ENCODE results near the gene LEF1.

The LEF1 gene

DNA sequence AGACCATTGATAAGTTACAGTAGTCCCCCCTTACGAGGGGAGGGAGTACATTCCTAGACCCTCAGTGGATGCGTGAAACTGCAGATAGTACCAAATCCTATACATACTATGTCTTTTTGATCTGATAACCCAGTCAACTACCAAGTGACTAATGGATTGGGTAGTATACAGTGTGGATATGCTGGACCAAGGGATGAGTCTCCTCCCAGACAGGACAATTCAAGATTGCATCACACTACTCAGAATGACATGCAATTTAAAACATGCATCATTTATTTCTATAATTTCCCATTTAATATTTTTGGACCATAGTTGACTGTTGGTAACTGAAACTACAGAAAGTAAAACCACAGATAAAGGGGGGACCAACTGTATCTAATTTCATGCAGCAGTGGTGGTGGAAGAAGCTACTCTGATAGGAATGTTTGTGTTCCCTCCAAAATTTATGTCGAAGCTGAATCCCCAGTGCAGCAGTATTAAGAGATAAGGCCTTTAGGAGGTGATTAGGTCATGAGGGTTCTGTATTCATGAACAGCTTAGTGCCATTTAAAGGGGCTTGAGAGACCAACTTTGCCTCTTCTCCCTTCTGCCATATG is 167.1 kb downstream of the LEF1 start:
- no peak for TF ChIP-seq ZFX (IDR thresholded peaks at IDR 0.05; ENCODE audit: borderline replicate concordance)
- TF ChIP-seq, protein P1, sequence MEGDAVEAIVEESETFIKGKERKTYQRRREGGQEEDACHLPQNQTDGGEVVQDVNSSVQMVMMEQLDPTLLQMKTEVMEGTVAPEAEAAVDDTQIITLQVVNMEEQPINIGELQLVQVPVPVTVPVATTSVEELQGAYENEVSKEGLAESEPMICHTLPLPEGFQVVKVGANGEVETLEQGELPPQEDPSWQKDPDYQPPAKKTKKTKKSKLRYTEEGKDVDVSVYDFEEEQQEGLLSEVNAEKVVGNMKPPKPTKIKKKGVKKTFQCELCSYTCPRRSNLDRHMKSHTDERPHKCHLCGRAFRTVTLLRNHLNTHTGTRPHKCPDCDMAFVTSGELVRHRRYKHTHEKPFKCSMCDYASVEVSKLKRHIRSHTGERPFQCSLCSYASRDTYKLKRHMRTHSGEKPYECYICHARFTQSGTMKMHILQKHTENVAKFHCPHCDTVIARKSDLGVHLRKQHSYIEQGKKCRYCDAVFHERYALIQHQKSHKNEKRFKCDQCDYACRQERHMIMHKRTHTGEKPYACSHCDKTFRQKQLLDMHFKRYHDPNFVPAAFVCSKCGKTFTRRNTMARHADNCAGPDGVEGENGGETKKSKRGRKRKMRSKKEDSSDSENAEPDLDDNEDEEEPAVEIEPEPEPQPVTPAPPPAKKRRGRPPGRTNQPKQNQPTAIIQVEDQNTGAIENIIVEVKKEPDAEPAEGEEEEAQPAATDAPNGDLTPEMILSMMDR (IDR thresholded peaks at IDR 0.05) = no peak

DNA sequence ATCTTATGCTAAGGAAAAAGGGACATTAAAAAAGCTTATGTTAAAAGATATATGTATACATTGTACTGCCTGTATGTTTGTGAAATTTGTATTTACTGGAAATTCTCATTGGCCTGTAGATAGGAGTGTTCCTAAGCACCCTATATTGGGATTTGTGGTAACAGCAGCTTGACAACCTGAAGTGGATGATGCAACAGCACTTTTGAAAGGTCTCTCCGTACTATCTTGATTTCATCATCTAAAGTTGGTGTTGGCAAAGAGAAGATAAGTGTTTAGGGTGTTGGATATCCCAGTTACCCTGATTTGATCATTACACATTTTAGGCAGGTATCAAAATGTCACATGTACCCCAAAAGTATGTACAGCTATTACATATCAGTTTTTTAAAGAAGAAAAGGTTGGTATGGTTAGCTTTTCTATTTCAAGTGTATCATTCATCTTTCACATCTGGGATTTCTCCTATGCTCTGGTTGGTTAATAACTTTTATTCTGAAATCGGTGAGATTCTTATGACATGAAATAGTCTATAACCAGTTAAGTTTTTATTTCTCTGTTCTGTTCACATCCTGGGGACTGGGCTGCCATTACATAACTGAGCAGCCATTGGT is 168.7 kb downstream of the LEF1 start:
- TF ChIP-seq, protein P1 (IDR thresholded peaks at IDR 0.05) = no peak
- TF ChIP-seq ZFX (IDR thresholded peaks at IDR 0.05; ENCODE audit: borderline replicate concordance) = no peak
- no peak overlapping the region for H3K27ac ChIP-seq

More for the DNA sequence above, 167.1 kb downstream of the LEF1 start:
- no peak overlapping the region for H3K27ac ChIP-seq

GRCh38 chr4:107997794-107998193 is 170.9 kb downstream of the LEF1 start:
- TF ChIP-seq, protein P1 (IDR thresholded peaks at IDR 0.05) = no peak
- no peak for TF ChIP-seq ZFX (IDR thresholded peaks at IDR 0.05; ENCODE audit: borderline replicate concordance)
- no peak overlapping the region for H3K27ac ChIP-seq

Data from 22Rv1 (cell line).